ENCODE measurements around the gene ACOT2.

DNA sequence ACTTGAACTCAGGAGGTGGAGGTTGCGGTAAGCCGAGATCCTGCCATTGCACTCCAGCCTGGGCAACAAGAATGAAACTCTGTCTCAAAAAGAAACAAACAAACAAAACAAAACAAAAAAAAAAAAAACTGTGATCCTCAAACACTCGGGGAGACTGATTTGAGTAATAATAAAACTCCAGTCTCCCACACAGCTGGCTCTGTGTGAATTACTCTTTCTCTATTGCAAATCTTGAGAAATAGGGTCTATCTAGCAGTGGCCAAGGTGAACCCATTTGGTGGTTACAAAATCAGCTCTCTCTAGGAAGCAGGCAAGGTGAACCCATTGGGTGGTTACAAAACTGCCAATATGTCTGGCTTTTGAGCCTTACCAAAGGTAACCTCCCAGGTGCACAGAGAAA, 37.3 kb downstream of the ACOT2 start:
- TF ChIP-seq POLR2AphosphoS5 (IDR thresholded peaks at IDR 0.05; ENCODE audit: low read depth, low read length) (no peak), FOXP2 (optimal IDR thresholded peaks at IDR 0.05; ENCODE audit: borderline replicate concordance, extremely low read depth, extremely low read length, insufficient read depth) (no peak), TAF1 (IDR thresholded peaks at IDR 0.05; ENCODE audit: borderline replicate concordance, insufficient read depth, low read length) (no peak)
- TF ChIP-seq, protein P1, sequence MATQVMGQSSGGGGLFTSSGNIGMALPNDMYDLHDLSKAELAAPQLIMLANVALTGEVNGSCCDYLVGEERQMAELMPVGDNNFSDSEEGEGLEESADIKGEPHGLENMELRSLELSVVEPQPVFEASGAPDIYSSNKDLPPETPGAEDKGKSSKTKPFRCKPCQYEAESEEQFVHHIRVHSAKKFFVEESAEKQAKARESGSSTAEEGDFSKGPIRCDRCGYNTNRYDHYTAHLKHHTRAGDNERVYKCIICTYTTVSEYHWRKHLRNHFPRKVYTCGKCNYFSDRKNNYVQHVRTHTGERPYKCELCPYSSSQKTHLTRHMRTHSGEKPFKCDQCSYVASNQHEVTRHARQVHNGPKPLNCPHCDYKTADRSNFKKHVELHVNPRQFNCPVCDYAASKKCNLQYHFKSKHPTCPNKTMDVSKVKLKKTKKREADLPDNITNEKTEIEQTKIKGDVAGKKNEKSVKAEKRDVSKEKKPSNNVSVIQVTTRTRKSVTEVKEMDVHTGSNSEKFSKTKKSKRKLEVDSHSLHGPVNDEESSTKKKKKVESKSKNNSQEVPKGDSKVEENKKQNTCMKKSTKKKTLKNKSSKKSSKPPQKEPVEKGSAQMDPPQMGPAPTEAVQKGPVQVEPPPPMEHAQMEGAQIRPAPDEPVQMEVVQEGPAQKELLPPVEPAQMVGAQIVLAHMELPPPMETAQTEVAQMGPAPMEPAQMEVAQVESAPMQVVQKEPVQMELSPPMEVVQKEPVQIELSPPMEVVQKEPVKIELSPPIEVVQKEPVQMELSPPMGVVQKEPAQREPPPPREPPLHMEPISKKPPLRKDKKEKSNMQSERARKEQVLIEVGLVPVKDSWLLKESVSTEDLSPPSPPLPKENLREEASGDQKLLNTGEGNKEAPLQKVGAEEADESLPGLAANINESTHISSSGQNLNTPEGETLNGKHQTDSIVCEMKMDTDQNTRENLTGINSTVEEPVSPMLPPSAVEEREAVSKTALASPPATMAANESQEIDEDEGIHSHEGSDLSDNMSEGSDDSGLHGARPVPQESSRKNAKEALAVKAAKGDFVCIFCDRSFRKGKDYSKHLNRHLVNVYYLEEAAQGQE (IDR thresholded peaks at IDR 0.05; ENCODE audit: insufficient read depth in 1 of 2, low read depth in 2 of 2, low read length in 2 of 2) = no peak
